Measurements from ENCODE around the gene ZCCHC10.

DNA sequence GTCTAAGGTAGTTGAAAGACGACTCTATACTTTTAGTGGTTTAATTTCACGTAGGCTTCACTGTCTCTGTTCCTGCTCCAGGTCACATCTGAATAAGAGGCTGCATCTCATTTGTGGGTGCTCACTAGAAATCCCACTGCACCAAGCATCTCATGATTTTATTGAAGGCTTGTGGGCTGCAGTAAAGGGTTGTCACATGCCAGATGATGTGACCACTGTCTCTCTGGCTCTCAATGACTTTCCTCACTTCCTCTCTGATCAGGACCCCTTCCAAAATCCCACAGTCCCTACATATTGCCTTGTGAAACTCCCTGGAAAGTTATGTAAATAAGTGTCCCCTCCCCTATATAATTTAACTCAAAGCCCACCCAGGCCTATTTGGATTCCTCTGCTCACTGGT lies 8.9 kb upstream of the ZCCHC10 start:
- TF ChIP-seq POLR2A (IDR thresholded peaks at IDR 0.05; ENCODE audit: low read depth, low read length) (no peak), TAF1 (IDR thresholded peaks at IDR 0.05; ENCODE audit: borderline replicate concordance, low read depth, low read length) (no peak)

All from GM12892 (cell line).